Measurements from ENCODE around the gene SDK1.
"Not testable (repeated sequence)": the region's sequence is repeated elsewhere in the genome, so short reads cannot be mapped to it uniquely, and the experiment has no call there.

The SDK1 gene

GRCh38 chr7:3551536-3551935, 250.5 kb downstream of the SDK1 start:
- DNase-seq: no peak

DNA sequence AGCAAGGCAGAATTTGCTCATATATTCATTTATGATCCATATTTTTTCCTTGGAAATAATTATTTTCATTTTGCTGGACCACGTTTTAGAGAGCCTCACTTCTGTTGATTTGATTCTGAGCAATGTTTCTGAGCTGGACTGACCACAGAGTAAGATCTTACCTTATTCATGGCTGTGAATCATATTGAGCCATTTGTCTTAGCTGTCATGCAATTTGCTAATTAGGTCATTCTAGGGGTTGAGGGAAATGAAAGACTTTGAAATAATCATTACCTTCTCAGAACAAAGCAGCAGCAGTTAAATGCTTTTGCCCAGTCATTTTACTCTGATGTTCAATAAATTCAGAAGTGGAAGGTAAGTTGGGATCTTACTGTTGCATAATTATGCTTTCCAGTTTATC, 251.4 kb downstream of the SDK1 start:
- no peak for DNase-seq

- no peak for DNase-seq
Measured at GRCh38 chr7:3558400-3558799, 257.3 kb downstream of the SDK1 start.

GRCh38 chr7:3559278-3559677, 258.2 kb downstream of the SDK1 start:
- no peak for DNase-seq

- no peak for DNase-seq
Measured at GRCh38 chr7:3560495-3560894, 259.4 kb downstream of the SDK1 start.

DNA sequence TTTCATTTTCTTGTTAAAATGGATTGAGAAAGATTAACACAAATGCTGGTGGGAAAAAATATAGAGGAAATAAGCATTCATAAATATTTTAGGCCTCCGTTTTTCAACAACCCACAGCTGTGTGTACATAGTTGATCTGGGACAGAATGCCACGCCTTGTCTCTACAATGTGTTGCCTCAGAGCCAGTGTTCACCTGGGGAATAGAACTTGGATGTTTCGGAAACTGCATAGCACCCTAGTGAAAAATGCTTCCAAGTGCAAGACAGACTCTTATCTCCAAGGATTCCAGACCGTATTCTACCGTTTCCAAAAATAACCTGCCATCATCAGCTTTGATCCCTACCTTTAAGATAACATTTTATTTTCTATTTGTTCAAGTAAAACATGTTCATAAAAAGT, 260.9 kb downstream of the SDK1 start:
- DNase-seq: no peak

- no peak for DNase-seq
Measured at GRCh38 chr7:3564231-3564630, 263.2 kb downstream of the SDK1 start.

- DNase-seq: no peak
Measured at GRCh38 chr7:3568516-3568915, 267.5 kb downstream of the SDK1 start.

GRCh38 chr7:3569643-3570042, 268.6 kb downstream of the SDK1 start:
- DNase-seq: no peak

DNA sequence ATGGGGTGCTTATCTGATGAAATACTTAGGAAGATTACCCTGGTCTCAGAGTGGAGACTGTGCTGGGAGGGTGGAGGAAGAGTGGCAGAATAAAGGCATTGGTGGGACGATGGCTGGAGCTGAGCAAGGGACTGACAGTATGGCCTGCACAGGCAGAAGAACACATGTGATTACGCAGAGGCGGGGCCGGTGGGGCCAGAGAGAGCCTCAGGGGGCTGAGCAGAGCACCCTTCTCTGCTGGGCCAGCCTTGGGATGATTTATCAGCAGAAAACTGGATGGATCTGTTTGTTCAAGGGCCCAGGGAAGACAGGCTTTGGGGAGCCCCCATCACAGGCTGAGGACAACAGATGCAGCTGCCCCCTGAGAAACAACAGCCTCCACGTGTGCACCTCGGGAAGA, 272.1 kb downstream of the SDK1 start:
- DNase-seq: no peak

- no peak for DNase-seq
Measured at GRCh38 chr7:3574386-3574785, 273.3 kb downstream of the SDK1 start.

DNA sequence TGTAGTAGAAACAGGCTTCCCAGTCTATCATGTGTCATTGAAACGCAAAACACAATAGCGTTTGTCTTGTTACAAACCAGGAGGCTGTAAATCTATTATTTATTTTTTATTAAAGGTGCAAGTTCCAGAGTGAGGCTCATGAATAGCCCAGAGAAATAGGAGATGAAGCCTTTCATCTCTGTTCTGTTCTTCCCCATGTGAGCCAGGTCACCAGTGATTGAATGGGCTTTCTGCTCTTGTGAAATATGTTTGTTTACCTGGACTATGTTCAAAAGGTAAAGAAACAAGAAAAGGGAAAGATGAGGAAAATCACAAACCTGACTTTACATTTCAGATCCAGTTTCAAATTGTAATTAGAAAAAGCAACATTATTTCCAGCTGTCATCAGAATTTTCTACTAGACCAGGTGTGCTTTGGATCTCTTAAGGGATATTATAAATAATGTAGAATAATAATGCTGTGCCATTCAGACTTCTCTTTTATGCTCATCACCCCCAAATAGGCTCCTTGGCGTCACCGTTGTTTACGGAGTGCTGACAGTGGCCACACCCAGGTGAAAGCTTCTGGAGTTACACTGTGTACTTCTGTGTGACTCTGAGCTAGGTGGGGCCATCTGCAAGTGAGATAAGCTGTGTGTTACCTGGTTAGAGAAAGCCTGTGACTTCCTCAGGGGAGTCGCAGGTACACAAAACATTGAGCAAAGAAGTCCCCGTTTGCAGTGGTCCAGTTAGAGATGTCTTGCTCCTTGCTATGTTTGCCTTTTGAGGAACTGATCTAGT, 274.9 kb downstream of the SDK1 start:
- DNase-seq: no peak

GRCh38 chr7:3578399-3578798, 277.3 kb downstream of the SDK1 start:
- no peak for DNase-seq

DNA sequence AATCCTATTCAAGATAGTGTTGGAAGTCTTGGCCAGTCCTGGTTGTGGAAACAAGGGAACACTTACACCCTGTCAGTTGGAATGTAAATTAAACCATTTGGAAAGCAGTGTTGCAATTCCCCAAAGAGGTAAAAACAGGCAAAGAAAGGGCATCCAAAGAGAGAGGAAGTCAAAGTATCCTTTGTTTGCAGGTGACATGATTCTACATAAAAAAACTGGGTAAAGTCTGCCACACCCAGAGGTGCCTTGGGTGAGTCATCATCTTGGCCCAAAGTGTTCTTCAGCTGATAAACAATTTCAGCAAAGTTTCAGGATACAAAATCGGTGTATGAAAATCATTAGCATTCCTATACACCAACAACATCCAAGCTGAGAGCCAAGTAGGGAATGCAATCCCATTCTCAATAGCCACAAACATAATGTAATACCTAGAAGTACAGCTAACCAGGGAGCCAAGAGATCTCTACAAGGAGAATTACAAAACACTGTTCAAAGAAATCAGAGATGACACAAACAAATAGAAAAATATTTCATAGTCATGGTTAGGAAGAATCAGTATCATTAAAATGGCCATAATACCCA, 278.7 kb downstream of the SDK1 start:
- DNase-seq: no peak

- not testable (repeated sequence) for DNase-seq
Measured at GRCh38 chr7:3582145-3582544, 281.1 kb downstream of the SDK1 start.

DNA sequence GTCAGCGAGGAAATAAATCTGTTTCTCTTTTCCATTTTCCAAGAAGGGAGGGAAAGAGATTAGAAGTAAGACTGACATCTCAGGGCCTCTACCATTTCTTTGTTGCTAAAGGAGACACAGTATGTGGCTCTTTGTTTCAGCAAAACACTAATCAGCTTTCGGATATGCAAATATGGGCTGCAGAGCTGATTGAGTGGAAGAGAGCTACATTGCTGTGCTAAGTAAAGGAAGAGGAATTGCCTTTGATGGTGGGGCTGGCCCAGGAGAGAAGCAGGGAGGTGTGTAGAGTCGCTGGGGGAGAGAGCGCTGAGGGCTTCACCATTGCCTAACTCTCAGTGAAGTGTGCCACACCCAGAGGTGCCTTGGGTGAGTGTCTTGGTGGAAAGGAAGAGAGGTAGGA, 284.8 kb downstream of the SDK1 start:
- DNase-seq: no peak

DNA sequence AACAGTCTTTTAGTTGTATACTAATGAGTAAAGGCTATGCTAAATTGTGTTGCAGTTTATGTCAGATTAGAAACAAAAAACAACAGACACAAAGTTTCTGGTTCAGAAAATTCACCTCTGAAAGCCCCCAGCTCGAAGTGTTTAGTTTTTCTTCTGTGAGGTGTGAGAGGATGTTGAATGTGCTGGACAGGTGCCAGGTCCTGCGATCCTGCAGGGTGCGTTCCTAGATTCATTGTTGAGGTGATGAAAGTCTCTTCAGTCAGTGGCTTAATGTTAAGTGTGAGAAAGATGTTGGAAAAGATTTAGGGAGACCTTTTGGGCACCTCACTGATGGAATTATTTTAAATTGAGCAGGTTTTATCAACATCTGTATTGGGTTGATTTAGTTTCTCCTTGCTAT, 287.3 kb downstream of the SDK1 start:
- DNase-seq: no peak

GRCh38 chr7:3589752-3590151, 288.7 kb downstream of the SDK1 start:
- no peak for DNase-seq

DNA sequence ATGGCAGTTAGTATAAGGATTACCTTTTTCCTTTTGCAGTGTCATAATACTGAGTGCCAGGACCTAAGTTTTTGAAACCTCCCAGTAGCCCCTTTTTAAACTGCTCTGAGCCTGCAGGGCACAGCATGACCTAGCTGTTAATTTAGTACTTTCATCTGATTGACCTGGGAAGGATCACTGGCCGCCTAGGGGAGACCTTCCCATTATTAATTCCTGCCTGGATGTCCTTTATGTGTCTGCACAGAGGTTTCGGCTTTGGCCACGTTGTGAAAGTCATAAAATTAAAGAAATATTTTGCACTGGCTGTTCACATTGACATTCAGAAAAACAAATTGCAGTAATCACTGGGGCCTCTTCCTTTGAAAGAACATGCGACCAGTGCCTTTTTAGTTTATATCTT, 290.2 kb downstream of the SDK1 start:
- no peak for DNase-seq

GRCh38 chr7:3591944-3592343, 290.9 kb downstream of the SDK1 start:
- no peak for DNase-seq

- no peak for DNase-seq
Measured at GRCh38 chr7:3592401-3593134, 291.5 kb downstream of the SDK1 start.

- DNase-seq: no peak
Measured at GRCh38 chr7:3594901-3595300, 293.8 kb downstream of the SDK1 start.

DNA sequence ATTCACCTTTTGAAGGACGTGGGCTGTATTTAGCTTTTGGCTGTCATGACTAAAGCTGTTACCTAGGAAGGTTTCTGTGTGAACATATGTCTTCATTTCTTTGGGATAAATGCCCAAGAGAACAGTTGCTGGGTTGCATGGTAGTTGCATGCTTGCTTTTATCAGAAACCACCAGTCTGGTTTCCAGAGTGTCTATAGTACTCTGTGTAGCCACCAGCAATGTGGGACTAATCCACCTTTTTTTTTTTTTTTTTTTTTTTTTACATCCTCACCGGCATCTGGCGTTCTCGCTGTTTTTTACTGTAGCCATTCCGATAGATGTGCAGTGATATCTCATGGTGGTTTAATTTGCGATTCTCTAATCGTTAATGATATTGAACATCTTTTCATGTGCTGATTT, 297.8 kb downstream of the SDK1 start:
- no peak for DNase-seq

GRCh38 chr7:3605222-3605621, 304.2 kb downstream of the SDK1 start:
- DNase-seq: no peak
